Erythroblast (primary cell): ENCODE data around the gene MKX.

Experiments
- GATA1 ChIP-seq: IDR thresholded peaks from 2 replicates; pipeline ENCODE4 v1.6.1; 2011; ENCODE audit warnings: low read depth, mild to moderate bottlenecking, control low read depth, low read length, moderate library complexity
- POLR2A ChIP-seq: IDR thresholded peaks from 2 replicates; pipeline ENCODE4 v1.6.1; 2011; ENCODE audit warnings: mild to moderate bottlenecking, low read length

GRCh38 chr10:27658788-27659187, 86.8 kb downstream of the MKX start:
- no peak for TF ChIP-seq POLR2A
- TF ChIP-seq GATA1 = no peak
